Erythroblast (primary cell): ENCODE results near the gene MAMLD1.

Source experiments
- GATA1 ChIP-seq: IDR thresholded peaks from 2 replicates; pipeline ENCODE4 v1.6.1; 2011; ENCODE audit warnings: low read depth, mild to moderate bottlenecking, control low read depth, low read length, moderate library complexity
- POLR2A ChIP-seq: IDR thresholded peaks from 2 replicates; pipeline ENCODE4 v1.6.1; 2011; ENCODE audit warnings: mild to moderate bottlenecking, low read length

GRCh38 chrX:150377005-150377404 lies 13.9 kb downstream of the MAMLD1 start:
- TF ChIP-seq POLR2A (no peak), GATA1 (no peak)
